HEK293T (cell line): ENCODE data around the gene ERICH4.
"Not testable (repeated sequence)": the region's sequence is repeated elsewhere in the genome, so short reads cannot be mapped to it uniquely, and the experiment has no call there.

Experiments used
- CTCF ChIA-PET: fragments of 350-600 bp; formaldehyde crosslinking; extraction: SDS; loops from one replicate; lab custom pipeline; 2021; ENCODE audit warnings: antibody characterized with exemption, inconsistent platforms; lab: Yijun Ruan, JAX
- POLR2A ChIA-PET: fragments of 350-600 bp; formaldehyde crosslinking; extraction: SDS; loops from one replicate; lab custom pipeline; 2020; ENCODE audit warnings: antibody characterized with exemption, inconsistent platforms; lab: Yijun Ruan, JAX
- DNase-seq: peaks from one replicate; pipeline ENCODE4 v3.0.0; 2012; ENCODE audit warnings: mixed read lengths; ENCODE audit errors: extremely low spot score
- ARNT ChIP-seq: fragments of 450-650 bp; IDR thresholded peaks from 2 replicates; pipeline ENCODE4 v1.6.1; 2017; ENCODE audit warnings: mild to moderate bottlenecking
- BHLHE40 ChIP-seq: fragments of 450-650 bp; IDR thresholded peaks from 2 replicates; pipeline ENCODE4 v1.6.1; 2016; ENCODE audit warnings: mild to moderate bottlenecking, moderate library complexity, borderline replicate concordance
- CTBP1 ChIP-seq: fragments of 450-650 bp; IDR thresholded peaks from 2 replicates; pipeline ENCODE4 v1.6.1; 2016; ENCODE audit warnings: borderline replicate concordance
- ELF4 ChIP-seq: fragments of 450-650 bp; IDR thresholded peaks from 2 replicates; pipeline ENCODE4 v1.6.1; 2017; ENCODE audit warnings: antibody characterized with exemption
- FOXA1 ChIP-seq: fragments of 450-650 bp; IDR thresholded peaks from 2 replicates; pipeline ENCODE4 v1.6.1; 2016; ENCODE audit warnings: mild to moderate bottlenecking
- FOXK2 ChIP-seq: fragments of 450-650 bp; IDR thresholded peaks from 2 replicates; pipeline ENCODE4 v1.6.1; 2016; ENCODE audit warnings: mild to moderate bottlenecking
- FOXM1 ChIP-seq: fragments of 450-650 bp; IDR thresholded peaks from 2 replicates; pipeline ENCODE4 v1.6.1; 2017; ENCODE audit warnings: mild to moderate bottlenecking, borderline replicate concordance
- HDGF ChIP-seq: fragments of 450-650 bp; IDR thresholded peaks from 2 replicates; pipeline ENCODE4 v1.6.1; 2017; ENCODE audit warnings: antibody characterized with exemption, borderline replicate concordance
- L3MBTL2 ChIP-seq: fragments of 450-650 bp; conservative IDR thresholded peaks from 2 replicates; pipeline ENCODE4 v1.6.1; 2016; ENCODE audit warnings: mild to moderate bottlenecking
- LEF1 ChIP-seq: fragments of 450-650 bp; IDR thresholded peaks from 2 replicates; pipeline ENCODE4 v1.6.1; 2017; ENCODE audit warnings: mild to moderate bottlenecking, borderline replicate concordance
- NFRKB ChIP-seq: fragments of 450-650 bp; IDR thresholded peaks from 2 replicates; pipeline ENCODE4 v1.6.1; 2016; ENCODE audit warnings: mild to moderate bottlenecking, moderate library complexity
- SP1 ChIP-seq: fragments of 450-650 bp; IDR thresholded peaks from 2 replicates; pipeline ENCODE4 v1.6.1; 2017
- SUZ12 ChIP-seq: fragments of 450-650 bp; IDR thresholded peaks from 2 replicates; pipeline ENCODE4 v1.6.1; 2016; ENCODE audit warnings: mild to moderate bottlenecking
- TARDBP ChIP-seq: fragments of 450-650 bp; IDR thresholded peaks from 2 replicates; pipeline ENCODE4 v1.6.1; 2016
- ZNF384 ChIP-seq: fragments of 450-650 bp; IDR thresholded peaks from 2 replicates; pipeline ENCODE4 v1.6.1; 2016
- TF ChIP-seq, protein P1 (sequence below): fragments of 450-650 bp; IDR thresholded peaks from 2 replicates; pipeline ENCODE4 v1.6.1; 2016

Gene ERICH4

DNA sequence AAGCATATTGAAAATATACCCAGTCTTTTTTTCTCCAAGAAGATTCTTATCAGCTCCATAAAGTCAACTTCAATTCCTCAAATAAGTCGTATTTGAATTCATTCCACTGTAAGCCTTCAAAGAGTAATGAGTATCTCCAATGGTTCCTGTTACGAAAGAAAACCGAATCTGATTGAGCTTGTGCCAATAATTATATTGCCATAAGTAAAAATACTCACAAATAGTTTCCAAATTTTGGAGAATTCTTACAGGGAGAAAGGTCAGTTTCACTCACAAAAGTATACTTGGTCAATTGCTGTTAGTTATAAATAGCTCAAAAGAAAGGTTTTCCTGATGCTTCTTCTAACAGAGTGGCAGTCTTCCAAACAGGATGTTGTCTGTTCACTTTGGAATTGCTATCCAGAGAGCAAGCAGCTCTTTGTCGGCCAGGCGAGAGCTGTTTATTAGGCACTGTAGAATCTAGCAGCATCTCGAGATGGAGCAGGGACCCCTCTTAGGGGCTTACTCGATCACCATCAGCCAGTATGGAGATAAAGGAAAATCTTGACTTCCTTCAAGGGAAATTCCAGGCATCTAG, 13.5 kb downstream of the ERICH4 start:
- CTCF ChIA-PET, result no interaction called here
- no peak for TF ChIP-seq LEF1
- no peak for TF ChIP-seq ZNF384
- no peak for TF ChIP-seq ARNT
- TF ChIP-seq HDGF, result no peak
- TF ChIP-seq, protein P1, sequence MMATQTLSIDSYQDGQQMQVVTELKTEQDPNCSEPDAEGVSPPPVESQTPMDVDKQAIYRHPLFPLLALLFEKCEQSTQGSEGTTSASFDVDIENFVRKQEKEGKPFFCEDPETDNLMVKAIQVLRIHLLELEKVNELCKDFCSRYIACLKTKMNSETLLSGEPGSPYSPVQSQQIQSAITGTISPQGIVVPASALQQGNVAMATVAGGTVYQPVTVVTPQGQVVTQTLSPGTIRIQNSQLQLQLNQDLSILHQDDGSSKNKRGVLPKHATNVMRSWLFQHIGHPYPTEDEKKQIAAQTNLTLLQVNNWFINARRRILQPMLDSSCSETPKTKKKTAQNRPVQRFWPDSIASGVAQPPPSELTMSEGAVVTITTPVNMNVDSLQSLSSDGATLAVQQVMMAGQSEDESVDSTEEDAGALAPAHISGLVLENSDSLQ, result no peak
- TF ChIP-seq L3MBTL2, result no peak
- TF ChIP-seq SUZ12, result no peak
- TF ChIP-seq NFRKB, result no peak
- no peak for TF ChIP-seq FOXA1
- DNase-seq, result no peak
- POLR2A ChIA-PET, result no interaction called here

- DNase-seq, result no peak
- POLR2A ChIA-PET, result no interaction called here
- CTCF ChIA-PET, result no interaction called here
- TF ChIP-seq TARDBP (no peak), SP1 (no peak), LEF1 (no peak), ARNT (no peak), HDGF (no peak), FOXA1 (no peak), ZNF384 (no peak), NFRKB (no peak), FOXK2 (no peak), ELF4 (no peak), BHLHE40 (no peak), SUZ12 (no peak), L3MBTL2 (no peak), CTBP1 (no peak), FOXM1 (no peak)
- TF ChIP-seq, protein P1, result no peak
These were observed 14.3 kb downstream of the ERICH4 start for GRCh38 chr19:41457241-41457640.

- ChIA-PET CTCF (no interaction called here), POLR2A (no interaction called here)
- TF ChIP-seq FOXK2 (no peak), ARNT (no peak), CTBP1 (no peak), BHLHE40 (no peak), L3MBTL2 (no peak), FOXM1 (no peak), ELF4 (no peak), TARDBP (no peak), HDGF (no peak), LEF1 (no peak), ZNF384 (no peak), SUZ12 (no peak), NFRKB (no peak)
- TF ChIP-seq, protein P1, result no peak
- DNase-seq, result no peak
These were observed 19.5 kb downstream of the ERICH4 start for GRCh38 chr19:41462497-41462896.

DNA sequence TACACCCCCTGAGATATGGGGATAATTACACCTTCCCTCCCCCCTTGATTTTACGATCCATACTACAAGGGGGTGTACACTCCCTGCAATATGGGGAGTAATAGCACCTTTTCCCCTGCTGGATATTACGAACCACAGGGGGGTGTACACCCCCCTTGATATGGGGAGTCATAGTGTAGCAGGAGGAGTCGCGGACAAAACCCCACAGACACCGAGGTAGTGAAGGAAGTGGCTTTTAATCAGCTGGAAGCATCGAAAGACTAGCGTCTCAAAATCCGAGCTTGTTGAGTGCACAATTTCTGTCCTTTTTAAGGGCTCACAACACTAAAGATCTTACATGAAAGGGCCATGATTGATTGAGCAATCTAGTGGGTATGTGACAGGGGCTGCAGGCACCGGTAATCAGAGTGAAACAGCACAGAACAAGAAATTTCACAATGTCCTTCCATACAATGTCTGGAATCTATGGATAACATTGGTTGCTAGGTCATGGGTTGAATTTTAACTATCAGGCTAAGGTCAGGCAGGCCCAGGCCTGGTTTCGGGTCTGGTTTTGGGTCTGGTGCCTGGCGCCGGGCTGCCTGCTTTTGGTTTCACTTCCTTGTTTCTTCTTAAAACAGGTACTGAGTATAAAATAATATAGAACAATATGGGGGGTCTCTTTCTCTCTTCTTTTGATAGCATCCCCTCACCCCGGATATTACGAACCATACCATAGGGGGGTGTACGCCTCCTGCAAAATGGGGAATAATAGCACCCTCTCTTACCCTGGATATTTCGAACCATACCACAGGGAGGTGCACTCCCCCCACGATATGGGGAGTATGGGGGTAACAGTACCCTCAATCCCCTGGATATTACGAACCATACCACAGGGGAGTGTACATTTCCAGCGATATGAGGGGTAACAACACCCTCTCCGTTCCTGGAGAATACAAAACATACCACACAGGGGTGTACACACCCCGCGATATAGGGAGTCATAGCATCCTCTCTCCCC, 20.6 kb downstream of the ERICH4 start:
- DNase-seq, CTCF ChIA-PET, POLR2A ChIA-PET: not testable (repeated sequence)

- ChIA-PET POLR2A (no interaction called here), CTCF (no interaction called here)
- TF ChIP-seq LEF1 (no peak), HDGF (no peak), FOXA1 (no peak), FOXM1 (no peak)
- TF ChIP-seq, protein P1, result no peak
- no peak for DNase-seq
These were observed 33.6 kb downstream of the ERICH4 start for GRCh38 chr19:41476583-41476982.
